Ureter (tissue), 1 donor: Measurements from ENCODE around the gene ARAP2. TPM values are rescaled to one million over a fixed set of nuclear protein-coding genes. Genes with fewer than 3 reads are reported as not detected.

Experiments
- DNase-seq: peaks from one replicate; pipeline ENCODE4 v3.0.0-alpha.2; 2020; ENCODE audit warnings: low spot score
- total RNA-seq: library from RNA; stranded (reverse); gene quantifications from one replicate; pipeline ENCODE4 v1.2.4, GENCODE V29; 2023
- donor health status: DM: yes; HTN: yes; CAD: no.

The ARAP2 gene
- total RNA-seq, 1 donor from 2014 or later = 45.7 TPM

DNA sequence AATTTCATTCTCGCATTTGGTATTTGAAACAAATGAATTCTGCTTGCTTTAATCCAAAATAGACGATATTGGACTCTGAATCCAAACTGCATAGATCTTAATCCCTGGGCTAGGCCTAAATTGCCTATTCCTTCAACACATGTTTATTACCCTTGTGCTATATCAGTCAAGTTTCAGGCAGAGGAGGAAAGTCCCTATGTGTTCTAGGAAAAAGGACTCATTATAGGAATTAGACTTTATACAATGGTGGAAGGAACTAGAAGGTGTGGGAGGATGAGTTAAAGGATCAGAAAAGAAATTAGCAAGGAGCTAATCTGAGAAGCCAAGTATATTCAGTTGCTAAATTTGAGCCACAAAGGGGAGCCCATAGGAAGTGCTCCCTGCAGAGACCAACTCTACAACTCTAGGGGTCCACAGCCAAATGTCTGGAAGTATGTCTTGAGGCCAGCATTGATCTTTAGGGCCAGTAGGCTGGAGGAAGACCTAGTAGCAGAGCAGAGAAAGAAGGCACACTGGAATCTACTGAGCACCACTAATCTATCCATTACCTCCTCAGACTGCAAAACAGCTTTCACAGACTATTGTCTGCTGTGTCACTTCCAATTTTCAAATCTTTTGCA, 20.0 kb upstream of the ARAP2 start:
- DNase-seq = no peak

DNA sequence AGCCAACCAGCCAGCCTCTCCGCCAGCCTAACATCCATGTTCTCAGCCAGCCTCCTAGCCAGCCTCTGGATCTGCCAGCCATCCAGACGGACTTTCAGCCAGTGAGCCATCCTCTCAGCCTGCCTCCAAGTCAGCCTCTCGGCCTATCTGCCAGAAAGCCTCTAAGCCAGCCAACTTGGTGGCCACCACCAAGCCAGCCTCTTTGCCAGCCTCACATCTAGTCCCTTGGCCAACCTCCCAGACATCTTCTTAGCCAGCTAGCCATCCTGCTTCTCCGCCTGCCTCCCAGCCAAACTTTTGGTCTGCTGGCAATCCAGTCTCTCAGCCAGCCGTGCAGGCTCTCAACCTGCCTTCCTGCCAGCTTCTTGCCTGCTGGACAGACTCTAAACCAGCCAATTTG, 16.4 kb upstream of the ARAP2 start:
- DNase-seq = no peak

- DNase-seq = no peak
Measured at GRCh38 chr4:36256398-36256891, 12.1 kb upstream of the ARAP2 start.

GRCh38 chr4:36255577-36255976, 11.3 kb upstream of the ARAP2 start:
- no peak for DNase-seq

DNA sequence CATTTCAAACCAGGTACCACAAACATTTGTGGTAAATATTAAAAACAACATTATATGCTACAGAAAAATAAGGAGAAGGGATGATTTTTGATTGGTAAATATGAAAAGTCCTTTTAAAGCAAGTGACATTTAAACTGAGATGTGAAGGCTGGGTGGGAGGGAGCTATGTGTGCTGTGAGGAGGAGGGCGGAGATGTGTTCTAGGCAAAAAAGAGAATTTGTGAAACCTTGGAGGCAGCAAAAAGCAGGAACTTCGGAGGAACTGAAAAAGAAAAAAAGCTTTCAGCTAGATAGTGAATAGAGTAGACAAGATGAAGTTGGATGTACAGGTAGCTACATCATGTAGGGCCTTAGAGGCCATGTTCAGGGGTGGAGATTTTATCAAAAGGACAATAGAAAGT, 10.1 kb upstream of the ARAP2 start:
- DNase-seq = no peak

- no peak for DNase-seq
Measured at GRCh38 chr4:36251983-36252382, 7.7 kb upstream of the ARAP2 start.

DNA sequence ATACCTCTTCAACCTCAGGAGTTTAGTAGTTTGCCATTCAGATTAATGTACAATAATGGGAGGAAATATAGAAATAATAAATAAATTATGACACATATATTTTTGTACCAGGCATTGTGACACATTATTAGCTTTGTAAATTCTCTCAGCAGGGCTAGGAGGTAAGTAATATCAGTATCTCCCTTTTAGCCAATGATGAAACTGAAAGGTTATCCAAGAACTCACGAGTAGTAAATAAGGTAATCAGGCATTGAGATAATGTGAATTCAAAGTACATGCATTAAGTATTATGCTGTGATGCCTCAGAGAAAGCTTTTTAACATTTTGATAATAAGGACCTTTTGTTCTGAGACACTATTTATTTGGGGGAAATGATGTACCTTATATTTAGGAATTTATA, 5.3 kb upstream of the ARAP2 start:
- no peak for DNase-seq

- DNase-seq = peak; percentile 47
Measured at GRCh38 chr4:36243355-36244256, 708 bp downstream of the ARAP2 start.

GRCh38 chr4:36242629-36243354, 1.5 kb downstream of the ARAP2 start:
- no peak for DNase-seq

GRCh38 chr4:36241771-36242170, 2.5 kb downstream of the ARAP2 start:
- DNase-seq = no peak

DNA sequence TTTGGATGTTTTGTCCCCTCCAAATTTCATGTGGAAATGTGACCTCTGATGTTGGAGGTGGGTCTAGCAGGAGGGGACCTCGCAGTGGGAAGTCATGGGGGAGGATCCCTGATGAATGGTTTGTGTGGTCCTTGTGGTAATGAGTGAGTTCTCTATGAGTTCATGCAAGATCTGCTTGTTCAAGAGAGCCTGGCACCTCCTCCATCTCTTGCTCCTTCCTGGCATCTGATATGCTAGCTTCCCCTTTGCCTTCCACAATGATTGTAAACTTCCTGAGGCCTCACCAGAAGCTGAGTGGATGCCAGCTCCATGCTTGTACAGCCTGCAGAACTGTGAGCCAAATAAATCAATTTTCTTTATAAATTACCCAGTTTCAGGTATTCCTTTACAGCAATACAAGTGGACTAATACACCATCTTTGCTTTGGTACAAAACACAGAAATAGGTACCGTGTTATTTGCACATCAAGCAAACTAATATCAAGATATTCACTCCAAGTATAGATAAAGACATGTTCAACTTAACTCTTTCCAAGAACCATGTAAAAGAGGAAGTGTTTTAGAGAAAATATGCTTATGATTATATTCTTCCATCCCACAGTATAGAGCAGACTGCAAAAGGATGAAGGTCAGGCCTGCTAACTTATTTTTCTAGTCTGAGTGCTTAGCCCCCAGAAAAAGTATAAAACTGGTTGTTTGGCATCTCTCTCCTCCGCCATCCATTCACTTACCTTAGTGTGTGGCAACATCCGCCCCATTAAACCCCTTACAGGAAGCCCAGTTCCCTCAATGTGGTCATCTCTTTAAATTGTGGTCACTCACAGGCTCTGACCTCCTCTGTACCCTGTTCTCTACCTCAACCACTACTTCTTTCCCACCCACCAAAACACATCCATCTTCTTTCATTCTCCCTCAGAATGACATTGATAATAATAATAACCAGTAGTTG, 6.7 kb downstream of the ARAP2 start:
- DNase-seq = no peak

GRCh38 chr4:36236159-36236558, 8.2 kb downstream of the ARAP2 start:
- DNase-seq = no peak

GRCh38 chr4:36235306-36235705, 9.0 kb downstream of the ARAP2 start:
- no peak for DNase-seq

DNA sequence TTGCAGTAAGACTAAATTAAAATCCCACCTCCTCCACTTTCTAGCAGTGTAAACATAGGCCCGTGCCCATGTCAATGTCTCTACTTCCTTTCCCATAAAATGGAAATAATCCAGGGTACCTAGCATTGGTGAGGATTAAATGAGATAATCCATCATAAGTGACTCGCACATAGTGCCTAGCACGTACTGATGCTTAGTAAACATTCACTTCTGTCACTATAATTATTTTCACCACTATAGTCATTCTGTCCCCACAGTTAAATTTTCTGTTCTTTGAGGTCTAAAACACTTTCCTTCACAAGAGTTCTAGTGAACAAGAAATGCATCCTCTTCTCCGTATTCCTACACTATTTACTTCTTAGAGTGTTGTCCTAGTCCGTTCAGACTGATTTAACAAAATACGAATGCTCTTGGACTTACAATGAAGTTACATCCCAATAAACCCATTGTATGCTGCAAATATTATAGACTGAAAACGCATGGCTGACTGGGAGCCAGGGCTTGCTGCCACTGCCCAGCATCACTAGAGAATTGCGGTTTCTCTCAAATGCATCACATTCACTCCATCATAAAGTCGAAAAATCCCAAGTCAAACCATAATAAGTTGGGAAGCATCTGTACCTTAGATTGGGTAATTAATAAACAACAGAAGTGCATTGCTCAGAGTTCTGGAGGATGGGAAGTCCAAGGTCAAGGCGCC, 10.6 kb downstream of the ARAP2 start:
- no peak for DNase-seq

DNA sequence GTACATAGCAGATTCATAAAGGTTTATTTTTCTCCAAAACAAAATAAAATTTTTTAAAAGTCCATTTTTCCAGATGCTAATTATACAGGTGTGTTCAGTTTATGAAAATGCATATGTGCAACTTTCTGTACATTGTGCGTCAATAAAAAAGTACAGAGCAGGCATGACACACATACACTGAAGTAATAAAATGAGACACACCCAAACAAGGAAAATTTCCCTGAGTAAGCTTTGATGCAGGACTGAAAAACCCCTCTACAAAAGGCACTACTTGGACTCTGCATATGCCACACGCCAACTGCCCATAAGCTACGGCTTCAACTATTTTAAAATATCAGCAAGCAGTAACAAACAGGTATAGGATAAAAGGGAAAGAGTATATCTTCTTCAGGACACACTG, 13.8 kb downstream of the ARAP2 start:
- no peak for DNase-seq

- no peak for DNase-seq
Measured at GRCh38 chr4:36227913-36228312, 16.4 kb downstream of the ARAP2 start.

DNA sequence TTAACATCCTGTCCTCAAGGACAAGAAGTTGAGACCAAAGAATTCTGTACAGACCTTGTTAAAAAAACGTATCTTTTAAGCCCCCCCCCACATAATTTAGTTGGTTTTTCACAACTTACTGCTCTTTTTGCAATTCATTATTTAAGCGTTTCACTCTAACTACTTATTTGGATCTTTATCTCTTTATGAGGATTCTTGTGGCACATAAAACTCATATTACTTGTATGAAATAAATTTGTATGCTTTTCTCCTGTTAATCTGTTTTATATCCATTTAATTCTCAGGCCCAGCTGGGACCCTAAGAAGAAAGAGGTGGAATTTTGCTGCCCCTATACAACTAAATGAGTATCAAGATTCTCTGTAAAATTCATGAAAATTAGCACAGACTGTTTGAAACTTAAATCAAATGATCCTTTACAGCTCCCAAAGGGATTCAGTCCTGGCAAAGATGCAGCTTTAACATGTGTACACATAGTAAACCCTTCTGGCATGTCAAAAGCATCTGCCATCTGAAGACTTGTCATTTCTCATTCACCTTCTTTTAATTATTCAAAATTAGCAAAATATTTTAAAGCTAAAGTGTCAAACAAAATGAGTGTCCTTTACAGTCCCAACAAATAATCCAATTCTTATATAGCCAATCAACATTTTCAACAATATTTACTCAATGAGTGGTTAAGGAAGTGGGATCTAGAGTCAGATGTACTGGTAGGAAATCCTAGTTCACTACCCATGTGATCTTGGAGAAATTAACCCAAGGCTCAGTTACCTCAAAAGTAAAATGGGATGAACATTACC, 17.7 kb downstream of the ARAP2 start:
- no peak for DNase-seq

DNA sequence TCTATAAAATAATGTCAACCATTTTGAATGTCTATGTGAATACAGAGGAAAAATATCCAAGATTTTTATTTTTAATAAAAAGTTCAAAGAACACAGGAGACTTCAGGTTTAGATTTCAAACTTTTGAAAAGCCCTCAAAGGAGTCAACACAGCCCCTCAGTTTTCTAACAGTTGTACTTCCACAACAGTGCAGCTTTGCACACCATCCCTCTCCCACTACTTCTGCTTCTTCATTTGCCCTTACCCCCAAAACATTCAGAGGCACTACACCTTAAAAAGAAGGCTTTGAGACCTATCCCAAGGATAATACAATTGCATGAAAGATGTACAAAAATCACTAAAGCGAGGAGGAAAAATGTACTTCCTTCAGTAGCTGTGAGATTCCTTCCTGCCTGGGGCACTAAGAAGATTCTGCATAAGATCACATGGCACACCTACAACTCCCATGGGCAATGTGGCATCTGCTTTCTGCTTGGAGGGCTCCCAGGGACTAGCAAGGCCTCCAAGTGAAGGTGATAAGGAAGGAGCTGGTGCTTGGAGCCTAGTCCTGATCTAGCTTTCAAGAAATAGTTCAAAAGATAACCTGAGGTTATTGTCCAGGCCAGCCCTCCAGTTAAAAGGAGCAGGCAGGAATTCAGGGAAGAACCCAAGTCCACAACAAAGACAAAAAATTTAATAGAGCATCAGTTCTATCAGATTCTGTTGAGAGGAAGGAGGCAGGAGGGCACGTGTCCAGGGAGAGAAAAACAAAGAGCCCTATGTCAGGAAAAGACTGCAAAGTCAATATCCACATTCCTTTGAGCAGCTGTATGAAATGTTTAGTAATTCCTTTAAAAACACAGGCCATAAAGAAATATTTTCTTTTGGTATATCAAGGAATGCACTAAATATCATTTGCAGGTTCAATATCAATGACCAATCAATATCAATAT, 19.1 kb downstream of the ARAP2 start:
- DNase-seq = no peak

- no peak for DNase-seq
Measured at GRCh38 chr4:36222702-36223101, 21.6 kb downstream of the ARAP2 start.
